Esophagus muscularis mucosa (tissue), 4 donors: ENCODE data around the gene PRKAR1B.

Experiments
- CTCF ChIP-seq, 3 experiments: fragments of 200-600 bp in 2 of 3; fragments of 450-650 bp in 1 of 3; sonication (generic) in 2 of 3; IDR thresholded peaks; one replicate each; pipeline ENCODE4 v1.5.1; 2017 to 2019; ENCODE audit warnings: antibody characterized with exemption in 3 of 3, mild to moderate bottlenecking in 2 of 3, moderate library complexity in 1 of 3
- EP300 ChIP-seq: sonication (generic); formaldehyde crosslinking; IDR thresholded peaks from one replicate; pipeline ENCODE4 v1.6.1; 2017; ENCODE audit warnings: antibody characterized with exemption
- POLR2A ChIP-seq: fragments of 450-650 bp; IDR thresholded peaks from one replicate; pipeline ENCODE4 v1.6.1; 2017; ENCODE audit warnings: antibody characterized with exemption, moderate library complexity, mild to moderate bottlenecking, low read depth

GRCh38 chr7:653829-654764, 73.0 kb downstream of the PRKAR1B start:
- TF ChIP-seq CTCF (IDR thresholded peaks at IDR 0.05), result no peak
- TF ChIP-seq POLR2A, result no peak
- no peak for TF ChIP-seq EP300
